GM18502 (cell line): Measurements from ENCODE around the gene TRIM67.
"Not testable (repeated sequence)": the region's sequence is repeated elsewhere in the genome, so short reads cannot be mapped to it uniquely, and the experiment has no call there.

Experiments
- ATAC-seq: cut with Tn5 transposase; IDR thresholded peaks from one replicate; pipeline ENCODE4 v1.9.1; 2021; ENCODE audit warnings: mild to moderate bottlenecking; ENCODE audit not compliant: unreplicated experiment, poor library complexity

Gene TRIM67

GRCh38 chr1:231161667-231162296 is at the start of gene TRIM67:
Gene TRIM67 (plus strand): TSS chr1:231162058. CDS start chr1:231162970, 912 bp downstream.
- no peak for ATAC-seq

GRCh38 chr1:231116738-231117137 is 45.1 kb upstream of the TRIM67 start:
- ATAC-seq = no peak

GRCh38 chr1:231118704-231119453 is 43.0 kb upstream of the TRIM67 start:
- no peak for ATAC-seq

GRCh38 chr1:231121533-231121932 is 40.3 kb upstream of the TRIM67 start:
- no peak for ATAC-seq

- no peak for ATAC-seq
Measured at GRCh38 chr1:231122143-231122542, 39.7 kb upstream of the TRIM67 start.

GRCh38 chr1:231124746-231125145 is 37.1 kb upstream of the TRIM67 start:
- no peak for ATAC-seq

- ATAC-seq = no peak
Measured at GRCh38 chr1:231125972-231126580, 35.8 kb upstream of the TRIM67 start.

- not testable (repeated sequence) for ATAC-seq
Measured at GRCh38 chr1:231127106-231127505, 34.8 kb upstream of the TRIM67 start.

- not testable (repeated sequence) for ATAC-seq
Measured at GRCh38 chr1:231128471-231128870, 33.4 kb upstream of the TRIM67 start.

GRCh38 chr1:231130544-231130943 is 31.3 kb upstream of the TRIM67 start:
- no peak for ATAC-seq

- not testable (repeated sequence) for ATAC-seq
Measured at GRCh38 chr1:231132591-231132990, 29.3 kb upstream of the TRIM67 start.

- no peak for ATAC-seq
Measured at GRCh38 chr1:231134624-231135023, 27.2 kb upstream of the TRIM67 start.

- ATAC-seq = no peak
Measured at GRCh38 chr1:231138236-231138635, 23.6 kb upstream of the TRIM67 start.

- ATAC-seq = no peak
Measured at GRCh38 chr1:231139125-231139649, 22.7 kb upstream of the TRIM67 start.

GRCh38 chr1:231139659-231140654 is 21.9 kb upstream of the TRIM67 start:
- no peak for ATAC-seq

- no peak for ATAC-seq
Measured at GRCh38 chr1:231144416-231145193, 17.3 kb upstream of the TRIM67 start.

GRCh38 chr1:231147896-231148295 is 14.0 kb upstream of the TRIM67 start:
- no peak for ATAC-seq

- no peak for ATAC-seq
Measured at GRCh38 chr1:231151811-231152210, 10.0 kb upstream of the TRIM67 start.

- ATAC-seq = no peak
Measured at GRCh38 chr1:231153726-231154125, 8.1 kb upstream of the TRIM67 start.
